Panc1 (cell line): ENCODE results near the gene HK1.

Experiments
- CTCF ChIP-seq: fragments of 450-650 bp; IDR thresholded peaks from 2 replicates; pipeline ENCODE4 v1.5.1; 2017; ENCODE audit warnings: mild to moderate bottlenecking
- POLR2AphosphoS5 ChIP-seq: IDR thresholded peaks from 2 replicates; pipeline ENCODE4 v1.6.1; 2012; ENCODE audit warnings: mild to moderate bottlenecking, low read depth, low read length, moderate library complexity
- TF ChIP-seq, protein P1 (sequence below), 2 experiments: IDR thresholded peaks; 2 replicates each; pipeline ENCODE4 v1.6.1; 2011 to 2012; ENCODE audit warnings: low read depth in 2 of 2, control low read depth in 1 of 2, low read length in 1 of 2, mild to moderate bottlenecking in 1 of 2, moderate library complexity in 1 of 2; ENCODE audit not compliant: insufficient read depth in 1 of 2

- no peak for TF ChIP-seq CTCF
- no peak for TF ChIP-seq POLR2AphosphoS5
- TF ChIP-seq, protein P1, sequence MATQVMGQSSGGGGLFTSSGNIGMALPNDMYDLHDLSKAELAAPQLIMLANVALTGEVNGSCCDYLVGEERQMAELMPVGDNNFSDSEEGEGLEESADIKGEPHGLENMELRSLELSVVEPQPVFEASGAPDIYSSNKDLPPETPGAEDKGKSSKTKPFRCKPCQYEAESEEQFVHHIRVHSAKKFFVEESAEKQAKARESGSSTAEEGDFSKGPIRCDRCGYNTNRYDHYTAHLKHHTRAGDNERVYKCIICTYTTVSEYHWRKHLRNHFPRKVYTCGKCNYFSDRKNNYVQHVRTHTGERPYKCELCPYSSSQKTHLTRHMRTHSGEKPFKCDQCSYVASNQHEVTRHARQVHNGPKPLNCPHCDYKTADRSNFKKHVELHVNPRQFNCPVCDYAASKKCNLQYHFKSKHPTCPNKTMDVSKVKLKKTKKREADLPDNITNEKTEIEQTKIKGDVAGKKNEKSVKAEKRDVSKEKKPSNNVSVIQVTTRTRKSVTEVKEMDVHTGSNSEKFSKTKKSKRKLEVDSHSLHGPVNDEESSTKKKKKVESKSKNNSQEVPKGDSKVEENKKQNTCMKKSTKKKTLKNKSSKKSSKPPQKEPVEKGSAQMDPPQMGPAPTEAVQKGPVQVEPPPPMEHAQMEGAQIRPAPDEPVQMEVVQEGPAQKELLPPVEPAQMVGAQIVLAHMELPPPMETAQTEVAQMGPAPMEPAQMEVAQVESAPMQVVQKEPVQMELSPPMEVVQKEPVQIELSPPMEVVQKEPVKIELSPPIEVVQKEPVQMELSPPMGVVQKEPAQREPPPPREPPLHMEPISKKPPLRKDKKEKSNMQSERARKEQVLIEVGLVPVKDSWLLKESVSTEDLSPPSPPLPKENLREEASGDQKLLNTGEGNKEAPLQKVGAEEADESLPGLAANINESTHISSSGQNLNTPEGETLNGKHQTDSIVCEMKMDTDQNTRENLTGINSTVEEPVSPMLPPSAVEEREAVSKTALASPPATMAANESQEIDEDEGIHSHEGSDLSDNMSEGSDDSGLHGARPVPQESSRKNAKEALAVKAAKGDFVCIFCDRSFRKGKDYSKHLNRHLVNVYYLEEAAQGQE (IDR thresholded peaks at IDR 0.05; ENCODE audit: insufficient read depth in 1 of 2, low read depth in 2 of 2, low read length in 1 of 2) = no peak
Observed at GRCh38 chr10:69404786-69405185, 126.5 kb downstream of the HK1 start.
